GM12872 (cell line): ENCODE results near the gene MGA.

ENCODE experiments used
- TF ChIP-seq, protein P1 (sequence below): IDR thresholded peaks from 3 replicates; pipeline ENCODE4 v1.5.1; 2011; ENCODE audit warnings: low read depth, mild to moderate bottlenecking, low read length, moderate library complexity; ENCODE audit not compliant: insufficient read depth

The MGA gene

DNA sequence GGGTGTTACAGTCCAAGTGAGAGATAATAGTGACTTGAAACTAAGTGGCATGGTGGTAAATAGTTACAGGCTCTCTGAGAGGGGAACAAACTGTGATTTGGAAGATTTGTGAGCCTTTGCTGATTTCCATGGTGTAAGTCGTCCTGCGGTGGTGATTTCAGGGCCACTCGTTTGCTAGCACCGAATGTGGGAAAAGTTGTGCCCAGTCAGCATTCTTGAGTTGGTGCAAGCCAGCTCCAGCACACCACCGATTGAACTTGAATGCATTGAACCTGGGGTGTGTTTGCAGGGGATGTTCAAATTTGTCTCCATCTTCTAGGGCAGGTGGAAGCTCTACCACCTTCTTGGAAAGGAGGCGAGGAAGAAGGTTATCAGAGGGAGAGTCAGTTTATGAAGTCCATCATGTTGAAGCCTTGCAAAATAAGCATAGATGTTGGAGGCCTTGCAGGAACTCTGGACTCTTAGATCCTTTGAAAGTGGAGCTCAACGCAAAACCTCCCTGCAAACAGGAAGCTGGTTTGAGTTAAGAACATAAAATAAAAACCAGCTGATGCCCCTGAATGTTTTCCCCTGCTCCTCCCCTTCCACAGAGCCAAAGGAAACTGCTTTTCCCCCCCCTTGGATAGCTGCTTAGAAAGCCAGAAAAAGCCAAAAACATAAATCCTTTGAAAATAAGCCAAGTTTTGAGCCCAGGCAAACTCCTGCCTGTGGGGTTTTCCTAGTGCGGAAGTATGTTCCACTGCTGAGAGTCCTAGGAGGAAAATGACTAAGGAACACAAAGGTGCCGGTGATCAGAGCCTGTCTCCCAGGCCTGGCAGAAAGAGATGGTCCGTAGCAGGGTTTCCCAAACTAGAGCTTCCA, 136.0 kb downstream of the MGA start:
- TF ChIP-seq, protein P1, sequence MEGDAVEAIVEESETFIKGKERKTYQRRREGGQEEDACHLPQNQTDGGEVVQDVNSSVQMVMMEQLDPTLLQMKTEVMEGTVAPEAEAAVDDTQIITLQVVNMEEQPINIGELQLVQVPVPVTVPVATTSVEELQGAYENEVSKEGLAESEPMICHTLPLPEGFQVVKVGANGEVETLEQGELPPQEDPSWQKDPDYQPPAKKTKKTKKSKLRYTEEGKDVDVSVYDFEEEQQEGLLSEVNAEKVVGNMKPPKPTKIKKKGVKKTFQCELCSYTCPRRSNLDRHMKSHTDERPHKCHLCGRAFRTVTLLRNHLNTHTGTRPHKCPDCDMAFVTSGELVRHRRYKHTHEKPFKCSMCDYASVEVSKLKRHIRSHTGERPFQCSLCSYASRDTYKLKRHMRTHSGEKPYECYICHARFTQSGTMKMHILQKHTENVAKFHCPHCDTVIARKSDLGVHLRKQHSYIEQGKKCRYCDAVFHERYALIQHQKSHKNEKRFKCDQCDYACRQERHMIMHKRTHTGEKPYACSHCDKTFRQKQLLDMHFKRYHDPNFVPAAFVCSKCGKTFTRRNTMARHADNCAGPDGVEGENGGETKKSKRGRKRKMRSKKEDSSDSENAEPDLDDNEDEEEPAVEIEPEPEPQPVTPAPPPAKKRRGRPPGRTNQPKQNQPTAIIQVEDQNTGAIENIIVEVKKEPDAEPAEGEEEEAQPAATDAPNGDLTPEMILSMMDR = no peak

DNA sequence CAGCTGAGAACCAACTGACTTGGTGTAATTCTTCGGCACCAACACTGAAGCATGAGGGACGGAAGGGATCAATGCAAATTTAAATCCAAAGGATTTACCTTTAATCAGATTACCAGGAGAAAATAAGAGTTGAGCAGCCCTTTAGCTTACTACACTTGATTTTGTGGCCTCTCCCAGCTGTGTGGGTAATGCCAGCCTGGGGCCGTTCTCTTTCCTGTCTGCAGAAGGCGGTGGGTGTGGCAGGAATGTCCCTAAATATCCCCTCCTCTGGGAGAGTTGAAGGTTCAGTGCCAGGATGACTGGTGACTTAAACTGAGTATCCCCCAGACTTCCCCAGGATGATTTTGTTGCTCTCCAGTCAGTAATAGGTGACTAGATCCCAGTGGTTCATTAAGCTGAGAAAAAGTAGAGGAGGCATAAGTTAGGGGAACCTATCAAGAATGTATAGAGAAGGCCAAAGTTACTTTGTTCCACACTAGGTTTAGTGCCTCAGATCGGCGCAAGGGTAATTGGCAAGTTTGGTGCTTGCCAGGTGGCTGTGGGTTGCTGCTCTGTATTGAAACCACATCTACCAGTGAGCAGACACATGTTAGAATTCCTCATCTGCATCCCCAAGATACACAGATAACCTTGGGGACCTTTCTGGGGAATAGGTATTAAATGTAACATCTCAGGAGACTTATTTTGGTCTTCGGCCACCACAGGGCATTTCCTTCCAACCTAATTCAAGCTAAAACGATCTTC, 137.2 kb downstream of the MGA start:
- TF ChIP-seq, protein P1 = no peak

DNA sequence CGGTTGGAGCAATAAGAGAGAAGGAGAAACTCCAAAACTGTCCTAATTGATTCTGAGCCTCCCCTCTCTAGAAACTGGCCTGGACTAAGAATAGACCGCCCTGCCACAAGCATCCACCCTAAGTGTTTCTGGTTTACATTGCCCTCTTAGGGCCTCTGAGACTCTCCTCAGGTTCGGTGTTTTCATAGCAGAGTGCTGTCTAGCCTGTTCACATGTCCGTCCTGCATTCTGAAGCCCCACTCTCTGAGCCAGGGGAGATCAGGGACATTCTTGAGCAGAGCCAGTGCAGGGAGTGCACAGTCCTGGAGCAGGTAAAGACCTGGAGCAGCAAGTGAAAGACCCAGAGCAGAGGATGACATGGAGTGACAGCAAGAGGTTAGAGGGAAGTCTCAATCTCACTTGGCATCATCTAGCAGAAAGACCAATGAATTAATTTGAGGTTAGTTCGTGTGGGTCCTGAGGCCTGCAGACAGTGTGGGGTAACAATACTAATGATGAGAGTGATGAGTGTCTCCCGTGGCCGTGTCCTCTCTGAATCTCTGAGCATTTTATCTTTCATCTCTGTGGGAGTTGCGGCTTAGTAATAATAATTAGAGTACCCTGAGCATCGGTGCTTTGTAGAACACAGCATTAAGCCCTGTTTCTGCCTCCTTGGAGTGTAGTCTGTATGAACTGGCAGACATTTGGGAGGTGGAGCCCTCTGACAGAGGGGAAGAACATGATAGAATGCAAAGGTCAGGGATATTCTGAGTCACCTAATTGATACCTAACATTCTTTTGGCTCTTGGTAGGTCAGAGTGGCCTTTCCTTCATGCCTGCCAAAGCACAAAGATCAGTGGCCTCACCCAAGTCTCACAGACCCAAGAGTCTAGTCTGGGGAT, 138.6 kb downstream of the MGA start:
- TF ChIP-seq, protein P1 = no peak

DNA sequence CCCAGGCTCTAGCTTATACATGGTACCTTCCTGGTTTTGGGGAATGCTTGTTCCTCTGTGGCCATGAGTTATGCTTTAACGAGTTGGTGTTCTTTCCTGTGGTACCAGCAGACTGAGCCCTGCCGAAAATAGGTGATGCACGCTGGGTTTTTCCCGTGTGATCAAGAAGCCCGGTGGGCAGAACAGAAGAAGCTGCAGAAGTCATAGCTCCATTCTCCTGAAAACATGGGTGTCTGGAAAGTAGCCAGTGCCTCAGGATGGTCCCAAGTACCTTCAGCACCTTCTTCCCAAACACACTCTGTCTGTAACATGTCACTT, 139.2 kb downstream of the MGA start:
- TF ChIP-seq, protein P1 = no peak

DNA sequence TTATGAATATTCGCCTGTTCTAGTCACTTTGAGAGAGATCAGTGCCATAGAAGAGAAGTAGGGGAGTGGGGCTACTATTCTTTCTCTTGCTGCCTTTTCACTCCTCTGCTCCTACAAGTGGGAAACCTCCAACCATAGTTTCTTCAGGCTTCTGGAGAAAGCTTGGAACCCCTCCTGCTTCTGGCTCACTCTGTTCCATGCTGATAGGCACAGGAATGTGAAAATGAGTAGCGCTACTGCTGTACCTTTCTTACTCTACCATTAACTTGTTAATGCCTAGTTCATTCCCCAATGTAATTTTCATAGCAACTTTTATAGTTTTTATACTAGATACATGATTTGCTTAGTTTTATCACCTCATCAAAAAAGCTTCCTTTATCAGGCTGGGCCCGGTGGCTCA, 141.0 kb downstream of the MGA start:
- TF ChIP-seq, protein P1 = no peak

DNA sequence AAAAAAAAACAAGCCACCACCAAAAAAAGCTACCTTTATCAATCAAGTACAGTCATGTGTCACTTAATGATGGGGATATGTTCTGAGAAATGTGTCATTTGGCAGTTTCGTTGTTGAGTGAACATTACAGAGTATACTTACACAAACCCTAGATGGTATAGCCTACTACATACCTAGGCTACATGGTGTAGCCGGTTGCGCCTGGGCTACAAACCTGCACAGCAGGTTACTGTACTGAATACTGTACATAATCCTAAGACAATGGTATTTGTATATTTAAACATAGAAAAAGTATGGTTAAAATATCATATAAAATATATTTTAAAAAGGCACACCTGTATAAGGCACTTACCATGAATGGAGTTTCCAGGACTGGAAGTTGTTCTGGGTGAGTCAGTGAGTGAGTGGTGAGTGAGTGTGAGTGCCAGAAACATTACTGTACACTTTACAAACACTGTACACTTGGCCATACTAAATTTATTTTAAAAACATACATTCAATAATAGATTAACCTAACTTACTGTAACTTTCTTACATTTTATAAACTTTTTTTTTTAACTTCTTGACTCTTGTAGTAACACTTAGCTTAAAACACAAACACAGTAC, 141.7 kb downstream of the MGA start:
- TF ChIP-seq, protein P1 = no peak

DNA sequence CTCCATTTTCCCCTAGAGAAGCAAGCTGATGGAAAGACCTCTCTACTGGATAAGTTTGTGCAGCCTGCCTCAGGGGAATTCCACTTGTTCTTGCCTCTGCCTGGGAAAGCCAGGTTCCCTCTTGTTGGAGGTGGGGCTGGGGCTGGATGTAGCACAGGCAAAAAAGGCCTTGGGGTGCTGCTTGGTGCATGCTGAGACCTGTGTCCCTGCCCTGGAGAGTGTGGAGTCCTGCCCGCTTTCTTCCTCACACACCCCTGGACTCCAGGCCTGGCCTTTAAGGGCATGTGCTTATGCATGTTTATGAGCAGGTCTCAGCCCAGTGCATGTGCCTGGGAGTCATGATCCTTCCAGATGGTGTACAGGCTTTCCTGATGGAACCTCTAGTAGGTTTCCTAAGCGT, 144.2 kb downstream of the MGA start:
- TF ChIP-seq, protein P1 = no peak
